ENCODE measurements around the gene HERPUD1.

The HERPUD1 gene

GRCh38 chr16:56919099-56919800, 12.7 kb upstream of the HERPUD1 start:
- no peak for DNase-seq (ENCODE audit: extremely low read depth, low read depth)
- TF ChIP-seq CTCF (IDR thresholded peaks at IDR 0.05; ENCODE audit: low read depth, low read length) = no peak

- DNase-seq (ENCODE audit: extremely low read depth, low read depth) = no peak
- no peak for TF ChIP-seq CTCF (IDR thresholded peaks at IDR 0.05; ENCODE audit: low read depth, low read length)
These were observed 10.4 kb upstream of the HERPUD1 start for GRCh38 chr16:56921571-56921970.

GRCh38 chr16:56923481-56924091, 8.4 kb upstream of the HERPUD1 start:
- no peak for TF ChIP-seq CTCF (IDR thresholded peaks at IDR 0.05; ENCODE audit: low read depth, low read length)

GRCh38 chr16:56927471-56927870, 4.5 kb upstream of the HERPUD1 start:
- no peak for TF ChIP-seq CTCF (IDR thresholded peaks at IDR 0.05; ENCODE audit: low read depth, low read length)
- DNase-seq (ENCODE audit: extremely low read depth, low read depth) = no peak

More at GRCh38 chr16:56923481-56924091, 8.4 kb upstream of the HERPUD1 start:
- no peak for DNase-seq (ENCODE audit: extremely low read depth, low read depth)

GRCh38 chr16:56929639-56930038, 2.3 kb upstream of the HERPUD1 start:
- DNase-seq (ENCODE audit: extremely low read depth, low read depth) = no peak
- TF ChIP-seq CTCF (IDR thresholded peaks at IDR 0.05; ENCODE audit: low read depth, low read length) = no peak

- no peak for DNase-seq (ENCODE audit: extremely low read depth, low read depth)
- TF ChIP-seq CTCF (IDR thresholded peaks at IDR 0.05; ENCODE audit: low read depth, low read length) = no peak
These were observed 1.3 kb upstream of the HERPUD1 start for GRCh38 chr16:56930486-56931270.
